HG02798 (cell line): Measurements from ENCODE around the gene BLOC1S4.

Source experiments
- ATAC-seq: cut with Tn5 transposase; IDR thresholded peaks from one replicate; pipeline ENCODE4 v1.9.1; 2021; ENCODE audit warnings: mild to moderate bottlenecking; ENCODE audit not compliant: unreplicated experiment, poor library complexity

Gene BLOC1S4

DNA sequence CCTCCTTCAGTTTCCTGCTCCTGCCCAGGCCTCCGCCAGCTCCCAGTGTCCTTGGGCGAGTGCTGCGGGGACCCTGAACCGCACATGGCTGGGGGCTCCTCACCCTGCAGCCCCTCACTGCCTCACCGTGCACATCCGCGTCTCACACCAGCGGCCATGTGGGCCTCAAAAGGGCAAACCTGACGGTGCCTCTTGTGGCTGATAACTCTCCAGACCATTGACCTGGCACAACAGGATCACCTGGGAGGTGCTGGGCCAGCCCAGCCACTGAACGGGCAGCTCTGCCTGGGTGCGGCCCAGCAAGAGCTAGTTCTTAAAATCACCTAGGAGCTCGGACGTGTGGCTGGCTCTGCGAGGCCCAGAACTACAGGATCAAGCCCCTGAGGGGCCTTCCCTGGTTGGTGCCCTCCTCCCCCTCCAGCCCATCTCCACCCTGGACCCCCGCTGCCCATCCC lies 26.4 kb upstream of the BLOC1S4 start:
- no peak for ATAC-seq

GRCh38 chr4:6692379-6692778 lies 23.6 kb upstream of the BLOC1S4 start:
- ATAC-seq: no peak

GRCh38 chr4:6692806-6693205 lies 23.2 kb upstream of the BLOC1S4 start:
- no peak for ATAC-seq

- no peak for ATAC-seq
Observed at GRCh38 chr4:6693231-6694176, 22.5 kb upstream of the BLOC1S4 start, which contains the start of gene S100P. Gene S100P (plus strand): TSS chr4:6693878. CDS start chr4:6693933, 55 bp downstream.

- no peak for ATAC-seq
Observed at GRCh38 chr4:6694177-6694901, 21.6 kb upstream of the BLOC1S4 start.

DNA sequence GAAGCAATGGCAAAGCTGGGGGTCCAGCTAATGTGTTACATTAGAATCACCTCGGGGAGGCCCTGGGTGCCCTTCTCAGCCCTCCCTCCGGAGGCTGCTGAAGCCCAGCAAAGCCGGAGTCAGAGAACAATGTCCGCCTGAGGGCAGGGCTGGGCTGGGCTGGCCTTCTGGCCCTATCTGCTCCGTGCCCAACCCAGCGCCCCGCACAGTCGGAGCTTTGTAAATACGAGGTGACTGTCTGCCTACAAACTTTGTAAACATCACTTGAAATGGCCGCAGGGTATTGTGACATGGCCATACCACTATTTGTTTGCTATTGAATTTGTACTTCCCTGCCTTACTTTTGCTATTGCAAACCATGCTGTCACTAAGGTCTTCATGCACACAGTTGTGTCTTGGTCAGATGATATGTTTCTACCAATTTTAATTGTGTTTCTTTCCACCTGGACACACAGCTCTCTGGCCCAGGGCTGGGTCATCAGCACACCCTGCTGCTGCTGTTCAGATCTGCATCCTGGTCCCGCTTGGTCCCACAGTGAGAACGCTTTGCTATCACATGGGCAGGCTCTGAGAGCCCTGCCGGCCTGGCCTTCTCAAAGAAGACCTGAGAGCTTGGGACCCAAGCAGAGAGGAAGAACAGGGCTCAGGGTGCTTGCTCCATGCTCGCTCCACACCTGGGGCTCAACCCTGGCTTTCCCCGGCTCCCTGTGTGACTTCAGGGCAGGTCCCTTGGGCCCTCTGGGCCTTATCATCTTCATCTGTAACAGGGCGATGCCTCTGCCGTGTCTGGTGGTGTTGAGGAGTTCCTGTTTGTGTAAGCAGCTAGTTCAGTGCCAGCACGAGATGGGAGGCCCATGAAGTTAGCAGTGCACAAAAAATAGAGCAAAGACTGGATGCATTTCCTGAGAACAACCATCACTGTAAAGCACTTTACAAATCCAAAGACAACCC lies 20.0 kb upstream of the BLOC1S4 start:
- ATAC-seq: no peak

DNA sequence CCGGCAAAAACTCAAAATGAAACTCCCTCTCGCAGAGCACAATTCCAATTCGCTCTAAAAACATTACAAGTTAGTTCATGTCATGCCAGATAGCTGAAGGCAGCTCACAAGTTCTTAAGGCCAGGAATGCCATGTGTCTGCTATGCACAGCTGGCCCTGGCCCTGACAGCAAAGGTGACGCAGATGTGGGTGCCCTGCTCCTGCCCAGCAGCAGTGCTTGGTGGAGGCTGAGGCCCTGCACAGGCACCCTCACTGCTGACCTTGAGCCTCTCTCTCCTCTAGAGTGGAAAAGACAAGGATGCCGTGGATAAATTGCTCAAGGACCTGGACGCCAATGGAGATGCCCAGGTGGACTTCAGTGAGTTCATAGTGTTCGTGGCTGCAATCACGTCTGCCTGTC lies 19.4 kb upstream of the BLOC1S4 start:
- no peak for ATAC-seq

DNA sequence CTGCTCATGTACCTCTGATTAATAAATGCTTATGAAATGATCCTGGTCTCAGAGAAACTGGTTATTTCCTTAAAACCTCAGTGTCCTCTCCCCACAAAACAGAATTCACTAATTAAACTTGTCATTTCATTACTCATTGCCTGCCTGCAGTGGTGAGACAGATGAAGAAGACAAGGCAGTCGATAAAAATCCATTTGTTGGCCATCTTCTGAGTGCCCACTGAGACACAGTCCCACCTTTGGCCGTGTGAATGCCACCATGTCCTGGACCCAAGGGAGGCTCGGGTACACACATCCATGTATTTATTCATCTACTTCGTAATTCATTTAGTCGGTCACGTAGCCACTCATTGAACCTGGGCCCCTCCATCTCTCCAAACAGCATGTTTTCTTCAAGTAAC lies 18.8 kb upstream of the BLOC1S4 start:
- no peak for ATAC-seq

DNA sequence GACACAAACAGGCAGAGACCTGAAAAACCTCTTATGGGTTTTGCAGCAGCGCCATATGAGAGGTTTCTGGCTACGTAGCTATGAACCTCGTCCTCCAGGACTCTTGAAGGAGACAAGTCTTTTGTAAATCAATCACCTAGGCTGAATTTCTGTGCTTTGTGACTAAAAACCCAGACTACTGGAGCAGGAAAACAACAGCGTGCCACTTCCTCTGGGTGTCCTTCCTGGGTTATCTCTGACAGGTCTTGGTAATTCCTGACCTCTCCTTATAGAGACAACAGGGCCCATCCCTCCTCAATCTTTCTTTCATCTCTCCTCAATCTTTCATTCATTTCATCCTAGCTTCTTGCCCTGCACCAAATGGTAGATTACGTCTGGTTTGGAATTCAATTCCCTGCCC lies 16.6 kb upstream of the BLOC1S4 start:
- no peak for ATAC-seq

- no peak for ATAC-seq
Observed at GRCh38 chr4:6699903-6700302, 16.1 kb upstream of the BLOC1S4 start.

DNA sequence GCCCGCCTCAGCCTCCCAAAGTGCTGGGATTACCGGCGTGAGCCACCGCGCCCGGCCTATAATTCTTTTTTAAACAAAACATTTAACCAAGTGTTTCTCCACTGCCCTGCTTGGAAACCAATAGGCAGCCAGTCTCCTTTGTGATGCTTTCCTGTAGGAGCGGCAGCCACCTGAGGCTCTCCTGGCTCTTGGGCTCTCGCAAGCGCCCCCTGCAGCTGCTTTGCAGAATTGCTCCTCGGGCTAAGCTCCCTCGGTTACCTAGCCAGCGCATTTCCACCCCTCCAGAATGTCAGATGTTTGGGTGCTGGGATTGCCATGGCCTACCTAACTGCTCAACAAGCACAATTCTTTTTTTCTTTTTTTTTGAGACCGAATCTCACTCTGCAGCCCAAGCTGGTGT lies 14.6 kb upstream of the BLOC1S4 start:
- ATAC-seq: no peak

DNA sequence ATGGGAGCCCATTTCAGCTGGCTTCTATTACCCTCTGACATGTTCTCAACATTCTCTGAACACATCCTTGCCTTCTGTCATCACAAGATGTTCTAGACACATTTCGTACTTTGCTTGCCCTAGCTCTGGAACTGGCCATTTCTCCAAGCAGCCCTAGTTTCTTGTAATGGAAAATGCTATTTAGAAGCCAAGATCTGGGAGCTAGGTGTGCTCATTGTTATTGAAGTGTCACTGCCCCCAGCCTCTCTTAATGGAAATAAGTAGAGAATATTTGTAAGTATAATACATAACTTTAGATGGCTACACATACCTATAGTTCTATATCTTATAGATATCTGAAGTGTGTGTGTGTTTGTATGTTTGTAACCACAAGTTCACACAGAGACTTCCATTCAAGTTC lies 13.2 kb upstream of the BLOC1S4 start:
- no peak for ATAC-seq

DNA sequence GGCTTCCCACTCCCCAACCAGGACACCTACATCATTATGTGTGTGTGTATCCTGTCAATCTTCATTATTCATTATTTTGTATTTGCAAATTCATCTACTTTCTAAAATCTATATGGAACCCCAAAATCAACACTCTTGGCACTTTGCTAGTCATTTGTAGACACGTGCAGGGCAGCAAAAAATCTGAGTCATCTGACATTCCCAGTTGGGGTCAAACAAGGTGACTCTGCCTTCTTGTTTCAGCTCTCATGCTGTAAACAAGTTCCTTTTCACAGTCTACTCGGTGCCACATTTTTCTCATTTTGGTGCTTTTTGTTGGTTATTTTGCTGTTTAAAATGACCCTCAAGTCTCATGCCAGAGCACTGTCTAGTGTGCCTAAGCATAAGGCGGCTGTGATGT lies 12.2 kb upstream of the BLOC1S4 start:
- no peak for ATAC-seq

DNA sequence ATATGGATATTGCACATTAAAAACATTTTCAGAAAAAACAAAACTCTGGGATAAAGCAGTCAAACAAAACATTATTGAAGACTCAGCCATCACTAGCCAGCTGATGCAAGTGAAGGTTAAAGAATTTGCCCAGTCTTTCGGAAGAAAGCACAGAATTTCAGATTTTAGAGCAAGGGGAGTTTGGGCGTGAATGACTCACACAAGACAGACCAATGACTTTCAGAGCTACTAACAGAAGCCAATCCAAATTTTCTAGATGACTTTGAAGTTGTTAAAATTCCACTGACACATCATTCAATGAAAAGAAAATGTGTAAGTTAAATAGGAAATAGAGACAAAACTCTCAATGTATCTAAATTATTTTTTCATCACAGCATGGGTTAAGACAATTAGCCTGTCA lies 10.3 kb upstream of the BLOC1S4 start:
- ATAC-seq: no peak

- ATAC-seq: no peak
Observed at GRCh38 chr4:6706173-6706572, 9.8 kb upstream of the BLOC1S4 start.

- ATAC-seq: peak; percentile 83
Observed at GRCh38 chr4:6709230-6710114, 6.5 kb upstream of the BLOC1S4 start, which contains the start of gene MRFAP1L1. Gene MRFAP1L1 (minus strand): TSS chr4:6709865. CDS start chr4:6709629, 236 bp downstream.

- no peak for ATAC-seq
Observed at GRCh38 chr4:6710282-6710681, 5.7 kb upstream of the BLOC1S4 start.

DNA sequence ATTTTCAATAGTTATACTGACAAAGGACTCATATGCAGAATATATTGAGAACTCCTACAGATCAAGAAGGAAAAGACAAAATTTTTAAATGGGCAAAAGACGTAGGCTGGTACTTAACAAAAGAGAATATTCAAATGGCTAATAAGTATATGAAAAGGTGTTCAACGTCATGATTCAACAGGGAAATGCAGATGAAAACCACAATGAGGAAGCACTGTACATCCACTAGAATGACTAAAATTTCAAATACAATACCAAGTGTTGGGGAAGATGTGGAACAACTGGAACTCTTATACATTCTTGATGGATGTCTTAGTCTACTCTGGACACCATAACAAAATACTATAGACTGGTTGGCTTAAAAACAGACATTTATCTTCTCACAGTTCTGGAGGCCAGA lies 5.0 kb upstream of the BLOC1S4 start:
- ATAC-seq: no peak

- no peak for ATAC-seq
Observed at GRCh38 chr4:6714954-6715353, 1.0 kb upstream of the BLOC1S4 start.
